ENCODE measurements around the gene CYB561.
"Not testable (repeated sequence)": the region's sequence is repeated elsewhere in the genome, so short reads cannot be mapped to it uniquely, and the experiment has no call there.

CYB561 gene

GRCh38 chr17:63458478-63458877 is 12.4 kb upstream of the CYB561 start:
- Histone ChIP-seq H3K9me3 (ENCODE audit: control insufficient read depth, low read length) (no peaks in the 10 kb centered on the region), H3K79me1 (replicated peaks; ENCODE audit: low read length, poor library complexity, severe bottlenecking) (no peaks in the 10 kb centered on the region), H3K27me3 (ENCODE audit: control insufficient read depth in 1 of 2, insufficient read depth in 1 of 2, low read length in 2 of 2) (peaks cover 0 to 7% of the 10 kb centered on the region in 2 experiments), H3K18ac (ENCODE audit: low read depth in 1 of 2, low read length in 2 of 2) (no peak overlapping the region), H3K36me3 (ENCODE audit: control insufficient read depth in 1 of 2, insufficient read depth in 2 of 2, low read depth in 1 of 2, low read length in 2 of 2) (no peaks in the 10 kb centered on the region), H3K4ac (ENCODE audit: low read depth in 1 of 2, low read length in 2 of 2) (no peak overlapping the region), H2AK5ac (ENCODE audit: low read length, severe bottlenecking) (no peak overlapping the region), H3K27ac (ENCODE audit: low read length, poor library complexity, severe bottlenecking) (no peak overlapping the region), H2BK15ac (ENCODE audit: low read depth, poor library complexity, severe bottlenecking) (no peak overlapping the region), H3K4me3 (ENCODE audit: insufficient read depth in 1 of 2, low read depth in 1 of 2, low read length in 2 of 2) (no peak overlapping the region), H2BK12ac (ENCODE audit: low read length in 2 of 2) (peak overlapping the region in 1 of 2 experiments; percentile 10), H4K91ac (ENCODE audit: low read length) (no peak overlapping the region), H4K8ac (ENCODE audit: low read length) (no peak overlapping the region), H3K4me1 (ENCODE audit: control insufficient read depth, insufficient read depth, low read depth, low read length) (no peaks in the 10 kb centered on the region), H2BK120ac (ENCODE audit: low read depth, low read length) (no peak overlapping the region), H3K14ac (ENCODE audit: low read length in 2 of 2) (peak overlapping the region in 1 of 2 experiments; percentile 8), H3K9ac (ENCODE audit: low read length) (no peak overlapping the region), H3K4me2 (ENCODE audit: low read length, poor library complexity, severe bottlenecking) (no peak overlapping the region), H2BK5ac (ENCODE audit: low read depth, low read length, poor library complexity, severe bottlenecking) (no peak overlapping the region), H2AFZ (ENCODE audit: low read depth, low read length) (no peak overlapping the region), H3K23ac (ENCODE audit: low read length in 2 of 2) (no peak overlapping the region)
- 100% methylated on average over 1 of the region's 4 CpGs for WGBS
- no peak for DNase-seq

DNA sequence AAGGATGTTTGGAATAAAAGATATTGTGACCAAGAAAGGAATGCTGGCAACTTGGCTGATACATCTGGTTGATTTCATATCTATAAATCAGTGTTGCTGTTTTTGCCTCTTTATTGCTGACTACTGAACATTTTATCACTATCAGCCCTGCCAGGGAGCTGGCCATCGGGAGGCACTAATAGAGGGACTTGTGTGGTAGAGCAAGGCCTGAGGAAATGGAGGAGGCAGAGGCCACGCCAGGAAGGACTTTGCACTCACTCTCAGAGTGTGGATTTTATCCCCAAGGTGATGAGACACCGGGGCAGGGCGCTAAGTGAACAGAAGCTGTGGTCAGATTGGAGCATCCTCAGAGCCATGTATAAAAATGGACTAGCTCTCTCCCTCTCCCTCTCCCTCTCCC is 9.3 kb upstream of the CYB561 start:
- 87% methylated on average over 4 of the region's 4 CpGs for WGBS
- Histone ChIP-seq H3K4me3 (ENCODE audit: insufficient read depth in 1 of 2, low read depth in 1 of 2, low read length in 2 of 2) (no peak overlapping the region), H3K27ac (ENCODE audit: low read length, poor library complexity, severe bottlenecking) (no peak overlapping the region), H3K4me2 (ENCODE audit: low read length, poor library complexity, severe bottlenecking) (no peak overlapping the region), H4K91ac (ENCODE audit: low read length) (no peak overlapping the region), H2BK5ac (ENCODE audit: low read depth, low read length, poor library complexity, severe bottlenecking) (no peak overlapping the region), H3K23ac (ENCODE audit: low read length in 2 of 2) (no peak overlapping the region), H3K9me3 (ENCODE audit: control insufficient read depth, low read length) (no peaks in the 10 kb centered on the region), H3K79me1 (replicated peaks; ENCODE audit: low read length, poor library complexity, severe bottlenecking) (no peaks in the 10 kb centered on the region), H3K14ac (ENCODE audit: low read length in 2 of 2) (no peak overlapping the region), H3K36me3 (ENCODE audit: control insufficient read depth in 1 of 2, insufficient read depth in 2 of 2, low read depth in 1 of 2, low read length in 2 of 2) (no peaks in the 10 kb centered on the region), H2AK5ac (ENCODE audit: low read length, severe bottlenecking) (no peak overlapping the region), H3K9ac (ENCODE audit: low read length) (no peak overlapping the region), H2BK12ac (ENCODE audit: low read length in 2 of 2) (no peak overlapping the region), H2BK15ac (ENCODE audit: low read depth, poor library complexity, severe bottlenecking) (no peak overlapping the region), H3K4ac (ENCODE audit: low read depth in 1 of 2, low read length in 2 of 2) (no peak overlapping the region), H4K8ac (ENCODE audit: low read length) (no peak overlapping the region), H3K27me3 (ENCODE audit: control insufficient read depth in 1 of 2, insufficient read depth in 1 of 2, low read length in 2 of 2) (peaks cover 10 to 24% of the 10 kb centered on the region in 2 experiments), H2BK120ac (ENCODE audit: low read depth, low read length) (no peak overlapping the region), H3K4me1 (ENCODE audit: control insufficient read depth, insufficient read depth, low read depth, low read length) (no peaks in the 10 kb centered on the region), H2AFZ (ENCODE audit: low read depth, low read length) (no peak overlapping the region), H3K18ac (ENCODE audit: low read depth in 1 of 2, low read length in 2 of 2) (no peak overlapping the region)
- no peak for DNase-seq

DNA sequence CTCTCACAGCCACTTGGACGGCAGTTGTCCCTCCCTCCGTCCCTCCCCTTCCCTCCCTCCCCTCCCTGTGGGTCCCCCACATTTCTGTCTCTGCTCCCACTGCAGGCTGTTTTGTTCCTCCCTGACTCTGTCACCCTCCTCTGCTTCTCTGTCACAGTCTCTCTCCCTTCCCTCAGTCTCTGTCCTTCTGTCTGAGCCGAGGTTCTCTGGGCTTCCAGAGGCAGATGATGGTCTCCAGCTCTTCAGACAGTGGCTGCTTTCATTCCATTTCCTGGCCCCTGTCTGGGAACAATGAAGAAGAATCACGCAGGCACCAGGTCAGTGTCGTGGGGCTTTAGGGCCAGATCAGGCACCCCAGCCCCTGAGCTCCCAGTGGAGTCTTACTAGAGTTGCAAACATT is 8.8 kb upstream of the CYB561 start:
- H3K4me1 ChIP-seq (ENCODE audit: control insufficient read depth, insufficient read depth, low read depth, low read length) = no peaks in the 10 kb centered on the region
- 62% methylated on average over 5 of the region's 5 CpGs for WGBS
- peaks cover 10 to 24% of the 10 kb centered on the region in 2 experiments for H3K27me3 ChIP-seq (ENCODE audit: control insufficient read depth in 1 of 2, insufficient read depth in 1 of 2, low read length in 2 of 2)
- H3K9ac ChIP-seq (ENCODE audit: low read length) = no peak overlapping the region
- H3K9me3 ChIP-seq (ENCODE audit: control insufficient read depth, low read length) = no peaks in the 10 kb centered on the region
- H3K27ac ChIP-seq (ENCODE audit: low read length, poor library complexity, severe bottlenecking) = no peak overlapping the region
- H3K4me3 ChIP-seq (ENCODE audit: insufficient read depth in 1 of 2, low read depth in 1 of 2, low read length in 2 of 2) = no peak overlapping the region
- no peak overlapping the region for H4K91ac ChIP-seq (ENCODE audit: low read length)
- H3K4ac ChIP-seq (ENCODE audit: low read depth in 1 of 2, low read length in 2 of 2) = no peak overlapping the region
- peak overlapping the region in 1 of 2 experiments; percentile 29 for H3K14ac ChIP-seq (ENCODE audit: low read length in 2 of 2)
- H2AFZ ChIP-seq (ENCODE audit: low read depth, low read length) = no peak overlapping the region
- H3K4me2 ChIP-seq (ENCODE audit: low read length, poor library complexity, severe bottlenecking) = no peak overlapping the region
- H2BK5ac ChIP-seq (ENCODE audit: low read depth, low read length, poor library complexity, severe bottlenecking) = no peak overlapping the region
- H3K18ac ChIP-seq (ENCODE audit: low read depth in 1 of 2, low read length in 2 of 2) = no peak overlapping the region
- DNase-seq = no peak
- no peaks in the 10 kb centered on the region for H3K79me1 ChIP-seq (replicated peaks; ENCODE audit: low read length, poor library complexity, severe bottlenecking)
- no peak overlapping the region for H2AK5ac ChIP-seq (ENCODE audit: low read length, severe bottlenecking)
- H3K23ac ChIP-seq (ENCODE audit: low read length in 2 of 2) = no peak overlapping the region
- H2BK15ac ChIP-seq (ENCODE audit: low read depth, poor library complexity, severe bottlenecking) = no peak overlapping the region
- H3K36me3 ChIP-seq (ENCODE audit: control insufficient read depth in 1 of 2, insufficient read depth in 2 of 2, low read depth in 1 of 2, low read length in 2 of 2) = no peaks in the 10 kb centered on the region
- H2BK12ac ChIP-seq (ENCODE audit: low read length in 2 of 2) = no peak overlapping the region
- no peak overlapping the region for H4K8ac ChIP-seq (ENCODE audit: low read length)
- no peak overlapping the region for H2BK120ac ChIP-seq (ENCODE audit: low read depth, low read length)

- peaks cover 10 to 24% of the 10 kb centered on the region in 2 experiments for H3K27me3 ChIP-seq (ENCODE audit: control insufficient read depth in 1 of 2, insufficient read depth in 1 of 2, low read length in 2 of 2)
- not testable (repeated sequence) for H3K14ac ChIP-seq (ENCODE audit: low read length in 2 of 2); H2BK120ac ChIP-seq (ENCODE audit: low read depth, low read length); H3K4me3 ChIP-seq (ENCODE audit: insufficient read depth in 1 of 2, low read depth in 1 of 2, low read length in 2 of 2); H3K9me3 ChIP-seq (ENCODE audit: control insufficient read depth, low read length); H3K4me1 ChIP-seq (ENCODE audit: control insufficient read depth, insufficient read depth, low read depth, low read length); H4K8ac ChIP-seq (ENCODE audit: low read length); H3K79me1 ChIP-seq (replicated peaks; ENCODE audit: low read length, poor library complexity, severe bottlenecking); DNase-seq; H2BK15ac ChIP-seq (ENCODE audit: low read depth, poor library complexity, severe bottlenecking); H2AFZ ChIP-seq (ENCODE audit: low read depth, low read length); H3K9ac ChIP-seq (ENCODE audit: low read length); H3K18ac ChIP-seq (ENCODE audit: low read depth in 1 of 2, low read length in 2 of 2); H3K4me2 ChIP-seq (ENCODE audit: low read length, poor library complexity, severe bottlenecking); H2BK12ac ChIP-seq (ENCODE audit: low read length in 2 of 2); H2AK5ac ChIP-seq (ENCODE audit: low read length, severe bottlenecking); H2BK5ac ChIP-seq (ENCODE audit: low read depth, low read length, poor library complexity, severe bottlenecking); H4K91ac ChIP-seq (ENCODE audit: low read length); H3K27ac ChIP-seq (ENCODE audit: low read length, poor library complexity, severe bottlenecking); H3K4ac ChIP-seq (ENCODE audit: low read depth in 1 of 2, low read length in 2 of 2); H3K36me3 ChIP-seq (ENCODE audit: control insufficient read depth in 1 of 2, insufficient read depth in 2 of 2, low read depth in 1 of 2, low read length in 2 of 2); H3K23ac ChIP-seq (ENCODE audit: low read length in 2 of 2)
- 77% methylated on average over 6 of the region's 6 CpGs for WGBS
These were observed 8.3 kb upstream of the CYB561 start for GRCh38 chr17:63454357-63454756.
